ENCODE measurements around the gene DST.

DST gene

GRCh38 chr6:56550301-56550700 is 92.4 kb downstream of the DST start:
- POLR2A ChIA-PET (ENCODE audit: low non-redundant PET), result no interaction called here
- H3K27ac ChIP-seq, result no peak overlapping the region
- no peak for TF ChIP-seq CTCF (conservative IDR thresholded peaks at IDR 0.05; ENCODE audit: low read depth)
- CTCF ChIA-PET, result interaction anchor here (0.9 kb wide), 1 partner anchor 181 kb away, joined by 3 read pairs; no protein-coding TSS in a partner anchor
- no peak for DNase-seq (ENCODE audit: low spot score)

GRCh38 chr6:56549014-56549413 is 93.7 kb downstream of the DST start:
- no peak for DNase-seq (ENCODE audit: low spot score)
- ChIA-PET POLR2A (ENCODE audit: low non-redundant PET) (no interaction called here), CTCF (interaction anchor here (1.2 kb wide), 1 partner anchor 178 kb away, joined by 3 read pairs; no protein-coding TSS in a partner anchor)
- TF ChIP-seq CTCF (conservative IDR thresholded peaks at IDR 0.05; ENCODE audit: low read depth), result no peak
- H3K27ac ChIP-seq, result no peak overlapping the region

- CTCF ChIA-PET, result interaction anchor here (0.6 to 0.9 kb wide), 2 partner anchors 35 to 177 kb away, joined by 3 read pairs; no protein-coding TSS in a partner anchor
- no peak for TF ChIP-seq CTCF (conservative IDR thresholded peaks at IDR 0.05; ENCODE audit: low read depth)
- no peak for DNase-seq (ENCODE audit: low spot score)
- POLR2A ChIA-PET (ENCODE audit: low non-redundant PET), result no interaction called here
- H3K27ac ChIP-seq, result no peak overlapping the region
Observed at GRCh38 chr6:56547687-56548086, 95.0 kb downstream of the DST start.

GRCh38 chr6:56542364-56543331 is 100.0 kb downstream of the DST start:
- peak overlapping the region; percentile 94 for H3K27ac ChIP-seq
- ChIA-PET POLR2A (ENCODE audit: low non-redundant PET) (interaction anchor here (0.5 to 1.0 kb wide), 4 partner anchors 16 to 173 kb away, joined by 3 to 7 read pairs (median 4); no protein-coding TSS in a partner anchor), CTCF (interaction anchor here (0.6 to 1.4 kb wide), 6 partner anchors 17 to 378 kb away, joined by 3 to 6 read pairs (median 4); no protein-coding TSS in a partner anchor)
- DNase-seq (ENCODE audit: low spot score), result peak; percentile 78
- TF ChIP-seq CTCF (conservative IDR thresholded peaks at IDR 0.05; ENCODE audit: low read depth), result peak; percentile 15; the same call in 1 of the 2 replicates

GRCh38 chr6:56541741-56542360 is 100.8 kb downstream of the DST start:
- ChIA-PET POLR2A (ENCODE audit: low non-redundant PET) (interaction anchor here (0.5 to 1.0 kb wide), 2 partner anchors 16 to 31 kb away, joined by 3 to 4 read pairs; no protein-coding TSS in a partner anchor), CTCF (interaction anchor here (0.6 to 1.4 kb wide), 6 partner anchors 22 to 378 kb away, joined by 3 to 6 read pairs (median 4); no protein-coding TSS in a partner anchor)
- no peak for DNase-seq (ENCODE audit: low spot score)
- no peak for TF ChIP-seq CTCF (conservative IDR thresholded peaks at IDR 0.05; ENCODE audit: low read depth)
- peak overlapping the region; percentile 94 for H3K27ac ChIP-seq

- TF ChIP-seq CTCF (conservative IDR thresholded peaks at IDR 0.05; ENCODE audit: low read depth), result no peak
- no peak overlapping the region for H3K27ac ChIP-seq
- DNase-seq (ENCODE audit: low spot score), result no peak
- ChIA-PET POLR2A (ENCODE audit: low non-redundant PET) (no interaction called here), CTCF (interaction anchor here (0.7 to 1.4 kb wide), 6 partner anchors 21 to 171 kb away, joined by 3 to 6 read pairs (median 4); no protein-coding TSS in a partner anchor)
Observed at GRCh38 chr6:56541030-56541600, 101.6 kb downstream of the DST start.
